GM04503 (cell line): ENCODE measurements around the gene CLK2.
"Not testable (repeated sequence)": the region's sequence is repeated elsewhere in the genome, so short reads cannot be mapped to it uniquely, and the experiment has no call there.

ENCODE experiments used
- DNase-seq: peaks from one replicate; pipeline ENCODE4 v3.0.0-alpha.2; 2012; ENCODE audit warnings: low read depth

Gene CLK2

GRCh38 chr1:155241841-155242264 lies 31.5 kb downstream of the CLK2 start:
- DNase-seq: no peak

- no peak for DNase-seq
Observed at GRCh38 chr1:155241069-155241679, 32.1 kb downstream of the CLK2 start.

GRCh38 chr1:155236451-155236850 lies 36.9 kb downstream of the CLK2 start:
- DNase-seq: no peak

- not testable (repeated sequence) for DNase-seq
Observed at GRCh38 chr1:155235375-155235774, 37.9 kb downstream of the CLK2 start.

- DNase-seq: not testable (repeated sequence)
Observed at GRCh38 chr1:155233502-155233901, 39.8 kb downstream of the CLK2 start.

- not testable (repeated sequence) for DNase-seq
Observed at GRCh38 chr1:155232001-155232978, 41.0 kb downstream of the CLK2 start.

GRCh38 chr1:155231302-155231701 lies 42.0 kb downstream of the CLK2 start:
- DNase-seq: not testable (repeated sequence)

- DNase-seq: no peak
Observed at GRCh38 chr1:155228096-155228427, 45.2 kb downstream of the CLK2 start.

GRCh38 chr1:155227261-155228095 lies 45.8 kb downstream of the CLK2 start:
- peak; percentile 91 for DNase-seq

GRCh38 chr1:155226910-155227260 lies 46.4 kb downstream of the CLK2 start:
- no peak for DNase-seq

GRCh38 chr1:155226188-155226909 lies 47.0 kb downstream of the CLK2 start:
- DNase-seq: no peak

- not testable (repeated sequence) for DNase-seq
Observed at GRCh38 chr1:155225404-155225759, 47.9 kb downstream of the CLK2 start.

GRCh38 chr1:155223047-155223446 lies 50.3 kb downstream of the CLK2 start:
- DNase-seq: no peak

GRCh38 chr1:155220211-155220965 lies 52.9 kb downstream of the CLK2 start:
- not testable (repeated sequence) for DNase-seq

- DNase-seq: no peak
Observed at GRCh38 chr1:155219592-155220031, 53.7 kb downstream of the CLK2 start.

GRCh38 chr1:155218854-155219591 lies 54.3 kb downstream of the CLK2 start:
- DNase-seq: no peak

- DNase-seq: not testable (repeated sequence)
Observed at GRCh38 chr1:155214702-155215101, 58.6 kb downstream of the CLK2 start.
